ENCODE data around the gene PRICKLE2. TPM values are rescaled to one million over a fixed set of nuclear protein-coding genes. Genes with fewer than 3 reads are reported as not detected.

Gene PRICKLE2
- total RNA-seq, 1 donor from 2014 or later, result 37.2 TPM

GRCh38 chr3:64203216-64203615 lies 22.1 kb downstream of the PRICKLE2 start:
- H3K9me3 ChIP-seq, result no peaks in the 10 kb centered on the region
- no peak overlapping the region for H3K4me3 ChIP-seq
- no peak overlapping the region for H3K27ac ChIP-seq
- DNase-seq (no peak), ATAC-seq (no peak)
- H3K36me3 ChIP-seq, result no peaks in the 10 kb centered on the region
- peaks cover 4% of the 10 kb centered on the region for H3K4me1 ChIP-seq
- TF ChIP-seq CTCF (IDR thresholded peaks at IDR 0.05), result no peak
- no peaks in the 10 kb centered on the region for H3K27me3 ChIP-seq
- intact Hi-C loops (cut with DNase I), result no loop called here

- Histone ChIP-seq H3K4me1 (peaks cover 4% of the 10 kb centered on the region), H3K9me3 (no peaks in the 10 kb centered on the region), H3K27ac (no peak overlapping the region), H3K36me3 (peaks cover 6% of the 10 kb centered on the region), H3K27me3 (no peaks in the 10 kb centered on the region), H3K4me3 (no peak overlapping the region)
- ATAC-seq (no peak), DNase-seq (no peak)
- TF ChIP-seq CTCF (IDR thresholded peaks at IDR 0.05), result no peak
- intact Hi-C loops (cut with DNase I), result no loop called here
Observed at GRCh38 chr3:64199932-64200331, 25.3 kb downstream of the PRICKLE2 start.

- no peaks in the 10 kb centered on the region for H3K4me1 ChIP-seq
- intact Hi-C loops (cut with DNase I), result no loop called here
- no peak for ATAC-seq
- no peak overlapping the region for H3K4me3 ChIP-seq
- no peak overlapping the region for H3K27ac ChIP-seq
- H3K36me3 ChIP-seq, result peaks cover 6% of the 10 kb centered on the region
- no peaks in the 10 kb centered on the region for H3K9me3 ChIP-seq
- no peak for TF ChIP-seq CTCF (IDR thresholded peaks at IDR 0.05)
- DNase-seq, result no peak
- no peaks in the 10 kb centered on the region for H3K27me3 ChIP-seq
Observed at GRCh38 chr3:64196236-64196929, 28.9 kb downstream of the PRICKLE2 start.

- Histone ChIP-seq H3K27me3 (no peaks in the 10 kb centered on the region), H3K4me3 (no peak overlapping the region), H3K36me3 (peaks cover 6% of the 10 kb centered on the region), H3K4me1 (no peaks in the 10 kb centered on the region), H3K9me3 (no peaks in the 10 kb centered on the region), H3K27ac (no peak overlapping the region)
- intact Hi-C loops (cut with DNase I), result no loop called here
- ATAC-seq (no peak), DNase-seq (no peak)
- TF ChIP-seq CTCF (IDR thresholded peaks at IDR 0.05), result no peak
Observed at GRCh38 chr3:64195789-64196188, 29.5 kb downstream of the PRICKLE2 start.

GRCh38 chr3:64191822-64192221 lies 33.4 kb downstream of the PRICKLE2 start:
- TF ChIP-seq CTCF (IDR thresholded peaks at IDR 0.05), result no peak
- no peak overlapping the region for H3K4me3 ChIP-seq
- H3K36me3 ChIP-seq, result no peaks in the 10 kb centered on the region
- no peak overlapping the region for H3K27ac ChIP-seq
- no peaks in the 10 kb centered on the region for H3K27me3 ChIP-seq
- peaks cover 21% of the 10 kb centered on the region for H3K4me1 ChIP-seq
- DNase-seq, result no peak
- ATAC-seq, result no peak
- intact Hi-C loops (cut with DNase I), result no loop called here
- H3K9me3 ChIP-seq, result no peaks in the 10 kb centered on the region
